Ovary (tissue), 9 donors: ENCODE results near the gene ZNF133. TPM values are rescaled to one million over a fixed set of nuclear protein-coding genes. Genes with fewer than 3 reads are reported as not detected.

Source experiments
- DNase-seq, 5 donors: peaks; one replicate each; pipeline ENCODE4 v3.0.0-alpha.2; 2019 to 2020
- H3K27ac ChIP-seq, 2 donors: fragments of 200-600 bp; one replicate each; pipeline versions ENCODE4 v1.5.1 to v1.8.0; 2019 to 2022
- H3K27me3 ChIP-seq: fragments of 200-600 bp; one replicate; pipeline ENCODE4 v1.8.0; 2022
- H3K36me3 ChIP-seq: fragments of 200-600 bp; sonication (generic); one replicate; pipeline ENCODE4 v1.5.1; 2019
- H3K4me1 ChIP-seq: one replicate; pipeline ENCODE4 v1.8.1; 2013; ENCODE audit warnings: mild to moderate bottlenecking, moderate library complexity; ENCODE audit not compliant: insufficient read depth
- H3K4me3 ChIP-seq: fragments of 200-600 bp; sonication (generic); one replicate; pipeline ENCODE4 v1.5.1; 2017
- H3K9me3 ChIP-seq, 2 donors: fragments of 200-600 bp in 1 of 2; sonication (generic) in 1 of 2; one replicate each; pipeline versions ENCODE4 v1.5.1 to v1.8.1; 2013 to 2019; ENCODE audit warnings: mild to moderate bottlenecking in 1 of 2, moderate library complexity in 1 of 2
- CTCF ChIP-seq, 3 donors: fragments of 450-650 bp in 2 of 3; fragments of 200-600 bp in 1 of 3; IDR thresholded peaks; one replicate each; pipeline versions ENCODE4 v1.5.1 to v1.8.0; 2016 to 2022; ENCODE audit warnings: antibody characterized with exemption in 3 of 3, mild to moderate bottlenecking in 1 of 3
- EP300 ChIP-seq: sonication (generic); formaldehyde crosslinking; IDR thresholded peaks from one replicate; pipeline ENCODE4 v1.6.1; 2017; ENCODE audit warnings: antibody characterized with exemption
- POLR2A ChIP-seq: fragments of 450-650 bp; IDR thresholded peaks from one replicate; pipeline ENCODE4 v1.6.1; 2017; ENCODE audit warnings: antibody characterized with exemption, mild to moderate bottlenecking, moderate library complexity
- WGBS, 3 donors: extraction: QIAGEN DNeasy Blood & Tissue Kit in 1 of 3; methylation state at CpG; one replicate each; pipeline versions ENCODE4 v1.1.5 to v1.1.7; 2013 to 2017; 5-methylcytosine and 5-hydroxymethylcytosine counted together
- intact Hi-C, 4 donors: fragments of 100-400 bp; cut with DNase I; formaldehyde crosslinking; loops; one replicate each; pipeline versions ENCODE4 v1.11.0 to v1.15.1; 2022 to 2023
- polyA plus RNA-seq, 2 donors: library from polyadenylated mRNA; stranded (reverse); fragments of 200-250 nt in 1 of 2; fragments of 350-450 nt in 1 of 2; fragmentation: Illumina TruSeq in 1 of 2; extraction: RNeasy Lipid Tissue Mini Kit (QIAGEN cat#74804) in 1 of 2; gene quantifications; one replicate each; pipeline ENCODE4 v1.2.3, GENCODE V29; 2013 to 2014
- total RNA-seq, 7 donors: library from RNA; depleted of rRNA in 2 of 7; stranded (reverse); fragments of >200 nt in 2 of 7; fragmentation: NEBNext Ultra II Directional in 3 of 7; extraction: Animal tissue kit (Norgen Biotek cat#: 25700) in 3 of 7; gene quantifications; one replicate each; pipeline versions ENCODE4 v1.1.0 to v1.2.4, GENCODE V29; 2016 to 2023
- donor health status: DM: no; HTN: no; CAD: no; lungs with moderate emphysema.
- donor health status: DM: no; HTN: no; CAD: no.
- donor health status: Bipolar disorder and iron deficiency.
- donor health status: DM: yes; HTN: yes; CAD: no.
- donor health status: DM: no; HTN: no; CAD: no.
- donor health status: DM: yes; HTN: yes; CAD: no.

Gene ZNF133
- total and polyA plus RNA-seq, 9 donors, result 12.8 to 20.0 (median 14.5) TPM

DNA sequence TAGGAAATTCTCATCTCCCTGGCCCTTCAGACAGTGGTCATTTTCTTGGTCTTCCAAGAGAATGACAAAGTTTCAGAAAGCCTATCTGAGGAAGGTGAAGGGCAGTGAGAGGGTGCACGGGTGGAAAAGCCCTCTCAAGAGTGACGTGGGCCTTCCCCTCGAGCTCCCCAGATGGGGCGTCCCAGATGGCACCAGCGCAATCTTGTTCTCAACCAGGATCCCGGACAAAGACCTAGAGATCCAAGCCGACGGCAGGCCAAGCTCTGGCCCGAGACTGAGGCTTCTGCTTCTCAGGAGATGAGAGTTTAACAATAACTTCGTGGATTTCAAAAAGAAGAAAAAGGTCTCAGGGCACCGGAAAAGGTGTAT is 797 bp upstream of the ZNF133 start:
- no peaks in the 10 kb centered on the region for H3K9me3 ChIP-seq
- H3K27ac ChIP-seq, result peak overlapping the region in 1 of 2 donors; percentile 95
- H3K36me3 ChIP-seq, result no peaks in the 10 kb centered on the region
- H3K27me3 ChIP-seq, result no peaks in the 10 kb centered on the region
- TF ChIP-seq CTCF (IDR thresholded peaks at IDR 0.05) (no peak), EP300 (no peak), POLR2A (no peak)
- DNase-seq, result peak in 1 of 5 donors; percentile 27
- intact Hi-C loops, result loop anchor here in 1 of 4 donors (10.0 kb wide), 1 partner anchor 177 kb away; the partner anchor contains the start of genes DZANK1 and POLR3F
- 5 to 17% (median 6%) methylated on average over 11 of the region's 11 CpGs for WGBS, 3 donors
- peak overlapping the region; percentile 72 for H3K4me3 ChIP-seq
- peaks cover 10% of the 10 kb centered on the region for H3K4me1 ChIP-seq

DNA sequence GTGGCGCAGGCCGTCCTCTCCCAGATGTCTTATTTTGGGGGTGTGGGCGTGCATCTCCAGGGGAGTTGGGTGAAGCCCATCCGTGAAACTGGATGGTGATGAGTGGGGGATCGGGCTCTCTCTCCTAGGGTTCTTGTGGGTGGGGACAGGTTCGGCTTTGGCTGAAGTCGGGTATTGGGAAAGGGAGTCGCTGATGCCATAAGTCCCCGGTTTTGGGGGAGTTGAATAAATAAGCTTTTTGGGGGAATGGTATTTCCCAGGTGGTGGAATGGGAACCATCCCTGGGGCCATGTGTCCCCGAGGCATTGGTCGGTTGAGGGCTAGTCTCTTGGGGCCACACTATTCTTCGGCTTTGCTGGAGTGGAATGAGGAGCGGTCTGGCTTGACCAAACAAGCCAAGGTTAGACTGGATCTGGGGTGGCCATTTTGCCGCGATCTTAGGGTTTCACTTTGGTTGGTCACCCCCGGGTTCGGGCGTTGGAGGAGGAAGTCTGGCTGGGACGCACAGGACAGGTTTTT is 481 bp downstream of the ZNF133 start:
- H3K4me3 ChIP-seq, result peak overlapping the region; percentile 72
- peak in 4 of 5 donors; percentile 13 to 34 (median 32) for DNase-seq
- H3K4me1 ChIP-seq, result peaks cover 10% of the 10 kb centered on the region
- H3K9me3 ChIP-seq, result no peaks in the 10 kb centered on the region
- WGBS, 3 donors, result 4 to 9% (median 4%) methylated on average over 19 of the region's 19 CpGs
- no peaks in the 10 kb centered on the region for H3K27me3 ChIP-seq
- H3K27ac ChIP-seq, result peak overlapping the region in 1 of 2 donors; percentile 66
- H3K36me3 ChIP-seq, result no peaks in the 10 kb centered on the region
- intact Hi-C loops, result loop anchor here in 1 of 4 donors (10.0 kb wide), 1 partner anchor 176 kb away; the partner anchor contains the start of genes DZANK1 and POLR3F
- TF ChIP-seq POLR2A (no peak), EP300 (no peak), CTCF (IDR thresholded peaks at IDR 0.05) (no peak)

DNA sequence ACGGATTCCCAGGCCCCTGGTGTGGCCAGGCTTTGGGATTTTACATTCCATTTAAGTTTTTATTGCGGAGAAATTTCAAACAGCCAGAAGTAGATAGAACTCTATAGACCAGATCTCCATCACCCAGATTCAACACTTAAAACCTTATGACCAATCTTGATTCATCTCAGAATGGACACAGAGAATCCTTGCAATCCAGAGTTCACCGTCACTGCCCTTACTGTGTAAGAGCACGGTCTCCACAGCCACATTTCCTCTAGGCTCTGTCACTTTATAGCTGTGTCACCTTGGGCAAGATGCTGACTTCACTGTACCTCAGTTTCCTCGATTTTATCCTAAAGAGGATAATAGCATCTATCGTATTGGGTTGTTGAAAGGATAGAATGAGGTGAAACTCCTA is 979 bp downstream of the ZNF133 start:
- Histone ChIP-seq H3K27me3 (no peaks in the 10 kb centered on the region), H3K4me1 (peaks cover 10% of the 10 kb centered on the region), H3K27ac (no peak overlapping the region), H3K36me3 (no peaks in the 10 kb centered on the region), H3K9me3 (no peaks in the 10 kb centered on the region), H3K4me3 (peak overlapping the region; percentile 72)
- TF ChIP-seq POLR2A, result no peak
- no peak for TF ChIP-seq CTCF (IDR thresholded peaks at IDR 0.05)
- no peak for TF ChIP-seq EP300
- no peak for DNase-seq
- WGBS, 3 donors, result 79 to 87% (median 81%) methylated on average over 6 of the region's 6 CpGs
- intact Hi-C loops, result loop anchor here in 1 of 4 donors (10.0 kb wide), 1 partner anchor 175 kb away; the partner anchor contains the start of genes DZANK1 and POLR3F

DNA sequence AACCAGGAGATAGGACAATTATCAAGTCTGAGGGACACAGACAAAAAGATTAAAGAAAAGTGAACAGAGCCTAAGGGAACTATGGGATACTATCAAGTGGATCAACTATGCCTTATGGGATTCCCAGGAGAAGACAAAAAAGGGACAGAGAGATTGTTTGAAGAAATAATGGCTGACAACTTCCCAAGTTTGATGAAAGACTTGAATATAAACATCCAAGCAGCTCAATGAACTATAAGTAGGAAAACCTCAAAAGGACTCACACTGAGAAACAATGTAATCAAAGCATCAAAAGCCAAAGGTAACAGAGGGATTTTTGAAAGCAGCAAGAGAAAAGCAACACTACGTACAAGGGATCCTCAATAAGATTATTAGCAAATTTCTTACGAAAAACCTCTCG is 11.0 kb downstream of the ZNF133 start:
- Histone ChIP-seq H3K4me1 (no peaks in the 10 kb centered on the region), H3K4me3 (no peak overlapping the region), H3K27me3 (no peaks in the 10 kb centered on the region), H3K9me3 (no peaks in the 10 kb centered on the region), H3K36me3 (no peaks in the 10 kb centered on the region), H3K27ac (no peak overlapping the region)
- intact Hi-C loops, result no loop called here
- WGBS, 3 donors, result 97 to 98% (median 98%) methylated on average over 3 of the region's 3 CpGs
- TF ChIP-seq POLR2A (no peak), EP300 (no peak), CTCF (IDR thresholded peaks at IDR 0.05) (no peak)
- DNase-seq, result no peak
